ENCODE results near the gene PRSS27.
A peak's percentile ranks its signal among the peaks of the same experiment; 100 is the strongest.
"Not testable (repeated sequence)": the region's sequence is repeated elsewhere in the genome, so short reads cannot be mapped to it uniquely, and the experiment has no call there.

Gene PRSS27

GRCh38 chr16:2721634-2722173 is 1.7 kb upstream of the PRSS27 start:
- DNase-seq, result not testable (repeated sequence)

DNA sequence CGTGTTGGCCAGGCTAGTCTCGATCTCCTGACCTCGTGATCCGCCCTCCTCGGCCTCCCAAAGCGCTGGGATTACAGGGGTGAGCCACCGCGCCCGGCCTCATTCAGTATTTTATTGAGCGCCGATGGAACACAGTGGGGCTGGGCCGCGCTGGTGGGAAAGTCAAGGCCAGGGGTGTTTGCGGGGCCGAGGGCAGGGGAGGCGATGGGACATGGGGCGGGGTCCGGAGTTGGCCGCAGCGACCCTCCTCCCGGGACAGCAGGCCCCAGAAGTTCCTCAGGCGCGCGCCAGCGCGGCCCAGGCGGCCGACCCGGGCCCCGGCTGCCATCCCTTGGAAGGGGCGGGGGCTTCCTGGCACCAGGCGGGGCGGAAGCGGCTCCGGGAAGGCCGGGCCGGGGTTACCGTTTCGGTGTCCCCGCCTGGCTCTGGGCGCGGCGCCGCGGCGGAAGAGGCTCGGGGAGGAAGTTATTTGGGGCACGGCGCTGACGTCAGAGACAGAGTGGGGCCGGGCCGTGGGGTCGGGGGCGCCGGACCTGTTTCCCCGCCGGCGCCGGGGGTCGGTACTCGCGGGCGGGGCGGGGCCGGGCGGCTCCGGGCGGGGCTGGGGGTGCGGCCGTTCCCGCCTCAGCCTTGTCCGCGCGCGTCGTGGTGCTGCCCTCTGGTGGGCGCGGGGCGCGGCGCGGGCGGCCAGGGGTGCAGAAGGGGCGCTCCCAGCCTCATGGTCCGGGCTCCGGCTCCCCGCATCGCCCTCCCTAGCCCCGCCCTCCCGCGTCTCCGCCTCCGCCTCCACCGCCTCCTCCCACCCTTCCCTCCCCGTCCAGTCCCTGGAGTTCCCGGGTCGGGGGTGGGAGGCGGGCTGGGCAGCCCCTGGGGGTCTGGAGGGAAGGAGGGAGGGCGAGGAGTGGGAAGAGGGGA is 952 bp upstream of the PRSS27 start:
- DNase-seq, result peak; percentile 90

DNA sequence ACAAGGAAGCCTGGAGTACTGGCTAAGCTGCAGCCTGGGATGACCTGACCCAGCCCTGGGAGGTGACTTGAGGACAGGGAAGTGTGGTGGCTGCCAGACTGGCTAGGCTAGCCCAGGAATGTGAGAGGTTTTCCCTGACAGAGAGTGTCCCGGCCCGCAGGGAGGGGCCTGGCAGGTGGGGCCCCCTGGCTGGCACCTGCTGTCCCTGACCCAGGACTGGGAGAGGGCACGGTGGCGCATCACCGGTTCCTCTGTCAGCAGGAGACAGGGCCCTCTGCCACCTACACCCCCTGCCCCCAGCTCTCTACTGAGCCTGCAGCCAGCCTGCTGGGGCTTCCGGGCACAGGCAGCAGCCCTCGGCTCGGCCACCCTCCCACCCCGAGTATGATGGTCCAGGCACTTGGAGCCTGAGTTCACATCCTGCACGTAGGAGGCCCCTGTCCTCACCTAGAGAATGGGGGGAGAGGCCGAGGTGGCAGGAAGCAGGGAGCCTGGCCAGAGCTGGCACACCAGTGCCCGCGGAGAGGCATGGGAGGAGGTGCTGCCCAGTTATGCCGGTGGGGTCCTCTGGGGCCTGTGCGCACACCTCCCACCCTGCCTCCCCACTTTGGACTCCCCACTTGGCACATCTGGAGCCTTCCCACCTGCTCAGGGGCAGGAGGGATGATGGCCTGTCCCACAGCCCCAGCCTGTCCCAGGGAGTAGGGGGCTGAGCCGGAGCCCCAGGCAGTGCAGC is 528 bp downstream of the PRSS27 start:
- no peak for DNase-seq

DNA sequence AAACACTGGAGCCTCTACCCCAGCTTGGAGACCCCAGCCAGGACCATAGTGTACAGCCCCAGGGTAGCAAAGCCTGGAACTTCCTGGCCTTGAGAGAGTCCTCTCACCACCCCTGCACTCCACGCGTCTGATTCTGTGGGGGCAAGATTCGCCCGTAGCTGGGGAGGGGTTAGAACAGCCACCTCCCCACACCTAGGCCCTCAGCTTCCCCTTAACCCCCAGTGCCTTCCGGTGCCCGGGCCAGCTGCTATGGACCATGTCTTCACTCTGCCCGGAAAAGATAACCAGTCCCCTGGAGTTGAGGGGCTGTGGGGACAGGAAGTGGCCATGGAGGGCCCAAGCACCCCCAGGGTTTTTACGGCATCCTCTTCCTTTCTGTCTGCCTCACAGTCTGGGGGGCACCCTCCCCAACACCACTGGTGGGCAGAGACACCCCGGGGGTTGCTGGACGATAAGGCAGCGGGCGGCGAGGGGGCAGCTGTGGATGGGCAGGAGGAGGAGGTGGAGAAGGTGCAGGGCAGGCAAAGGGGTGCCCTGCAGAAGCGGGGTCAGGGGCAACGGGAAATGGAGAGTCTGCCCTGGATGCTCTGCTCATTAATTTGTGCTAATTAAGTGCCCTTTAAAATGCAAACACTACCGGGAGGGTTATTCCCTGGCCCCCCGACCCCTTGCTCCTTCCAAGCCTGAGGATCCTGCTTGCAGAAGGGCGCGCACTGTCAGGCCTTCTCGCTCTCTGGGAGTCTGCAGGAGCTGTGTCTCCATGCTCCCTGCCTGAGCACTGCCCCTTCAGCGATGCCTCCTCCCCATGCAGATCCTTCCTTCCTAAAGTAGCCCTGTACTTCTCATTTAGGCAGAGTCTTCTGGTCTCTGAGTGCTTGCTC is 2.4 kb downstream of the PRSS27 start:
- DNase-seq, result no peak

DNA sequence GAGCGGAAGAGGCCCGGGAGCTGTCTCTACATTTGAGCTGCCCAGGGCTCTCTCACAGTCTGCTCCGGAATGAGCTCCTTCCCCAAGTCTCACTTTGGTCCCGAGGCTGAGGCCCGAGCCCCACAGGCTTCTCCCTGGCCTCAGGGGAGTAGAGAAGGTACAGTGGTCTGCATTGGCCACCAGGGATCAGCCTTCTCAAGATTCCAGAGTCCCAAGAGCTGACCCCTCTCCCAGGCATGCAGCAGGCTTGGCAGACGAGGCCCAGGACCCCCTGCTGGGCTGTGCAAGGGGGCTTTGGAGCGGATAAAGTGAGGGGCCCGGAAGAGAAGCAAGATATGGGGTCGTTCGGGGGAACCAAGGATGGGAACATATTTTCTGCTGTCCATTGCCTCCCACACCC is 3.1 kb downstream of the PRSS27 start:
- no peak for DNase-seq

DNA sequence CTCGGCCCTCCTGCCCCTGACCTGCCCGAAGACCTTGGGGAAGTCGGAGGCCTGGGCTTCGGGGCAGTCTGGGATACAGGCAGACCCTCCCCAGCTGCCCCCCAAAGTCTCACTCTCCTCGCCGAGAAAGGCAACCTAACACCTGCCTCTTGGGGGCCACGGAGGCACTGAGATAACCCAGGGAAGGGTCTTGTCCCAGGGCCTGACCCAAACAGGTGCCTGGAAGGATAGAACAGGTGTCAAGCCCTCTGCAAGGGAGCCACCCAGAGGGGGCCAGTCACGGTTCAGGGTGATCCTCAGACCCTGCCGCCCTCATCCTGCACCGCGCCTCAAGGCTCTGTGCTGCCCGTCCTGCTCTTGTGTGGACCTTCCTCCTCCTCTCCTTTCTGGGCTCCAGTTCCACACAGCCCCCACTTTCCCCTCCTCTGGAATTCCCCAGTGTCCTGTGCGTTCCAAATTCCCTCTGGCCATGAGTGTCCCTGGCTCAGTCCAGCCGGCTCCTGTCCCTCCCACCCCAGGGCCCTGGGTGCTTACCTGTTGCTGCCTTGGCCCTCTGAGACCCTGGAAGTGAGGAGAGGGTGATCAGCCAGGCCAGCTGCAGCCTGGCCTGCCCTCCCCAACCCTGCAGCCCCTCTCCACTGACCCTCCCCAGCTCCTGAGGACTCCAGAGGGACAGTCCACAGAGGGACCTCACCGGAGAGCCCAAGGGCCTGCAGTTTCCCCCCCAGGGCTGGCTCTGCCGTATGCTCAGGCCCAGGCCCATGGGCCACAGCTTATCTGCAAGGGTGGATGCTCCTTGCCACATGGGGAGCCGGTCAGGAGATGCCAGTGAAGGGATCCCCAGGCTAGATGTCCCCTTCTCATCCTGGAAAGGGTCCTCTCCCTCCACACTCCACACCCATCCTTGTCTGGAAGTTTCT is 3.8 kb downstream of the PRSS27 start:
- no peak for DNase-seq

GRCh38 chr16:2715519-2715918 is 4.5 kb downstream of the PRSS27 start:
- DNase-seq, result no peak

DNA sequence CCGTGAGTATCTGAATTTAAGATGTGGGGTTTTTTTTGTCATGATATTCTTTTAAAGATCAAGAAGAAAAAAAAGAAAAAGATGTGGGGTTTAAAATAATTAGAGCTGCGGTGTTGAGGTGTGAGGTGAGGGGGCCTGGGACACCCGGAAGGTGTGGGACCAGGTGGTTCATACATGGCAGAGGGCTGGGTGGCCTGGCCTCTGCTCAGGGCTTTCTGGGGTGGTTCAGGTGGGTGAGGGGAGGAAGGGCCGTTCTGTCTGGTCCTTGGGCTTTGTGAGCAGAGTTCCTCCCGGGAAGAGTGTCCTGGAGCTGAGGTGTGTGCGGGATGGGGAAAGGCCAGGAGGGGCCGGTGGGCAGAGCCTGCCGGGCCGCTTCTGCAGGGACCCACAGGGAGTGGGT is 5.0 kb downstream of the PRSS27 start:
- no peak for DNase-seq

DNA sequence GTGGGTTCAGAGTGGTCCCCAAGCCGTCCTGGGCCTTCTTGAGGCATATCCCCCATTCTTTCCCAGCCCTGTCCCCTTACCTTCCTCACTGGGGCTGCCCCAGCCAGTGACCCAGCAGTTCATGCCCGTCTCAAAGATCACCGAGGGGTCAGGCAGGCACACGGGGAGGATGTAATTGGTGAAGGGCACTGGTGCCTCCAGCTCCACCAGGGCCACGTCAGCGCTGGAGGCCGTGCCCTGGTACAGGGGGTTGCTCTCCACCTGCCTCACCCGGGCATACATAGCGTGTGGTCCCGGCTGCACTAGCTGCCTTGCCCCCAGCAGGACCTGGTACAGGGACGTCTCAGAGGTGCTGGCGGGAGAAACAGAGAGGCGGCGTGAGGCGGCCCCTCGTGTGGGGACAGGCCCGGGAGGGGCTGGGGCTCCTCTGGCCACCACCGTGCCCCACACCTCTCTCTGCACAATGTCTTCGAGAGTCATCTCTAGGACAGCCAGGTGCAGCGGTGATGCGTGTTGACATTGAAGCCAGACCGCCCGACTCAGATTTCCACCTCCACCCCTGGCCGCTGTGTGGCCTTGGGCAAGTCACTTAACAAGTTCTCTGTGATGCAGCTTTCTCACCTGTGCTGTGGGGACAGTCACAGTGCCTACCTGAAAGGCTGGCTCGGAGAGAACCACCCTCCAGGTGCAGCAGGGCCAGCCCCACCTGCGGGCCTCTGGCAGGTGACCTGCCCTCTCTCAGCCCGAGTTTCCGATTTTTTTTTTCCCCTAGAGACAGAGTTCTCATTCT is 5.8 kb downstream of the PRSS27 start:
- DNase-seq, result no peak

DNA sequence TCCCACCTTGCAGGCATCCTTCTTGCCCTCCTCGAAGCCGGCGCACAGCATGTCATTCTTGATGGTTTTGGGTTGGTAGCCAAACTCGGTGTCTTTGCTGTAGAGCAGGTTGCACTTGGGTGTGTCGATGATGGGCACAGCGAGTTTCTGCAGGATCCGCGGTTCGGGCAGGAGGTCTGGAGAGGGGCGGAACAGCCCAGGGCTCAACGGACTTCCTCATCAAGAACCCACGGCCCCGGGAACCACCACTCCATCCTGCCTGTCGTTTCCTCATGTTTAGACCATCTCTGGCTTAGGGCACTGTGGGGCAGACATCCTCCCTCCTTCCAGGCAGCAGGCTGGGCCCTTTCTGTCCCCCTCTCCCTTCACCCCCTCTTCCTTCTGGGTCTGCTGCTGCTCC is 6.5 kb downstream of the PRSS27 start:
- no peak for DNase-seq

DNA sequence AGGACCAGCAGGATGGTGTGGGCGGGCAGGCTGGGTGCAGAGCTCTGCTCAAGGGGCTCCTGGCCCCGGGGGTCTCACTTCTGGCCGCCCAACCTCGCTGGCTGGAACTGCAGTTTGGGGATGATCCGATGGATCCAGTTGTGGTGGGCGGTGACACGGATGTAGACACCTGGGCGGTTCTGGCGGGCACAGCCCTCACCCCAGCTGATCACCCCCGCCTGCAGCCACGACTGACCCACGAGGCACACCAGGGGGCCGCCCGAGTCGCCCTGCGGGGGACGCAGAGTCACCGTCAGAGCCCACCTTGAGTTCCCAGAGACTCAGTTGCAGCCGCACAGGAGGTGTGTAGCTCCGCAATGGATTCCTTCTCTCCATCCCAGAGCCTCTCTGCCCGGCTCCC is 7.5 kb downstream of the PRSS27 start:
- DNase-seq, result no peak

DNA sequence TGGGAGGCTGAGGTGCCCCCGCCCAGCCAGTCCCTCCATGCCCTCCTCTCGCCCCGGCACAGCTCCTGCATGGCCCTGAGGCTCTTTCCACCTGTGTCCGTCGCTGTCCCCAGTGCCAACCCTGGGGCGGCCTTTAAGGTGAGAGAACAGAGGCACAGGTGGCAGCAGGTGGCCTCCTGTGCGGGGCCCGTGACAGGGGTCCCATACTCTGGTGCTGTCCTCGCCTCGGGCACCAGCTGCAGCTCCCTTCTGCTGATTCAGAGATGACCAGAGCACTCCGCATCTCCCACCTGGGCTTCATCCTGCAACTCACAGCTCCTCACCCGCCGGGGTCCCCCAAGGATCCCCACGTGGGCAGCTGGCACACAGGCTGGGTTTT is 8.0 kb downstream of the PRSS27 start:
- no peak for DNase-seq

DNA sequence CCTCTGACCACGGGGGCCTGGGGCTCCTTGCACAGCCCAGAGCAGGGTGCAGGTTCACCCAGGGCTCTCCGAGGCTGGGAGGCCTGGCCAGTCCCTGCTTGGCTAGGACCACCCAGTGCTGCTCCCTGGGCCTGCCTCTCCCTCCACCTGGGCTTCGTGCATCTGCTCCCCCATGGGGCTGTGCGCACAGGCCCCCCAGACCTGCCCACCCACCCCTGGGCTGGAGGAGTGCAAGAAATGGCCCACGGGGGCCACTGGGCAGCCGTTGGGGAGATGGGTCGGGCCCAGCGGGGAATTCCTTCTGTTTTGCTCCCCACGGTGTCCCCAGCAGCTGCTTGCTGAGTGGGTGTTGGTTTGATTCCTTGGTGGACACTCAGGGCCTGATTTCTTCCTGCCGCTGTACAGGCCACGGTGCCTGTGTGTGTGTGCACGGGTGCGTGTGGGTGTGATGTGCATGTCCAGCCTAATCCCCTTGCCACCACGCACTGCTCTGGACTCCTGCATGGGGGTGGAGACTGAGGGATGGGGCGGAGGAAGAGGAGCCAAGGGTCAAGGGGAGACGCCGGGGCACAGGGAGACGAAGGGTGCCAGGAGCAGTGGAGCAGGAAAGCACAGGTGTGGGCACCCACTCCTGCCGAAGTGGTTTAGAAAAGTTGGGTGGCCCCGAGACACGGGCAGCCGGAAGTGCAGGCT is 8.5 kb downstream of the PRSS27 start:
- DNase-seq, result no peak

DNA sequence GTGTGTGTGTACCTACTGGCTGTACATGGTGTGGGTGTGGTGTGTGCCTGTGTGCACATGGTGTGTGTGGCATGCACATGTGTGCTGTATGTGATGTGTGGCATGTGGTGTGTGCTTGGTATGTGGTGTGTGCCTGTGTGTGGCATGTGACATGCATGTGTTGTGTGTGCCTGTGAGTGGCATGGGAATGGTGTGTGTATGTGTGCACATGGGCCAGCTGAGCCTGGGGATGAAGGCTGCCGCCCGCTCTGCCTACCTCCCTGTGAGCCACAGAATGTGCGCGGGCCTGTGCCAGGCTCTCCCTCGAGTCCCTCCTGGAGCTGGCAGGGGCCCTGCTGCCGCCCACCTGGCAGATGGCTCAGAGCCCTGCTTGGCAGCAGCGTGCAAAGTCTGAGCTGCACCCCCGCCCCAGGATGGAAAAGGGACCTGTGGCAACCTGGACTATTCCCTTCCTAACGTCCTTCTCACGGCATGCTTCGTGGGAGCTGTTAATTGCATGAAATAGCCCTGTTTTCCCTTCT is 9.3 kb downstream of the PRSS27 start:
- DNase-seq, result no peak

DNA sequence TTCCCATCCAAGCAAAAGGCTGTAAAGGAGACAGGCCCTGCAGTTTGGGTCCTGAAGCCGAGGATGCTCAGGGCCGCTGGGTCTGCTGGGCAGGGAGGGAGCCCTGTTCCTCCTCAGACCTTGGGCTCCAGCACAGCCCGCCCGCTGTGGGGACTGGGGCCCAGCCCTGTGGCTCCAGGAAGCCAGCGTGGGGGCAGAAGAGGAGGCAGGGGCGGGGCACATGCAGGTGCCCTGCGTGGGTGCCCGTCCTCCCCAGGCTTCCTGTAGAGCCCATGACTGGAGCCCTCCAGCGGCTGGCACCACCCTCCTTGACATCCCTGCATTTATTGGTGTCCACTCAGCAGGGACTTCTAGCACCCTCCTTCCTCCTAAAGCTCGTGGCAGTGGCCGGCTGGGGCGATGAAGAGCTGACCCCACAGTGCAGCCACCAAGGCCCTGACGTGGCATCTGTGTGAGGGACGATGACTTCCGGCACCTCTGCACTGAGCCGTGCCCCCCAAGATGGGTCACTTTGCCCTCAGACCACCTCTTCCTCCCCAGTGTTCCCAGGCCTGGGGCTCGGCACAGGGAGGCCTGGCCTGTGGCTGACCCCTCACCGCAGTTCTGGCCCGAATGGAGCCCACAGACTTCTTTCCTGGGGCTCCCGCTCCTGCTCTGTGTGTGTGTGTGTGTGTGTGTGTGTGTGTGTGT is 9.9 kb downstream of the PRSS27 start:
- no peak for DNase-seq

GRCh38 chr16:2709588-2709984 is 10.4 kb downstream of the PRSS27 start:
- DNase-seq, result no peak

- no peak for DNase-seq
Measured at GRCh38 chr16:2708955-2709587, 11.0 kb downstream of the PRSS27 start.

DNA sequence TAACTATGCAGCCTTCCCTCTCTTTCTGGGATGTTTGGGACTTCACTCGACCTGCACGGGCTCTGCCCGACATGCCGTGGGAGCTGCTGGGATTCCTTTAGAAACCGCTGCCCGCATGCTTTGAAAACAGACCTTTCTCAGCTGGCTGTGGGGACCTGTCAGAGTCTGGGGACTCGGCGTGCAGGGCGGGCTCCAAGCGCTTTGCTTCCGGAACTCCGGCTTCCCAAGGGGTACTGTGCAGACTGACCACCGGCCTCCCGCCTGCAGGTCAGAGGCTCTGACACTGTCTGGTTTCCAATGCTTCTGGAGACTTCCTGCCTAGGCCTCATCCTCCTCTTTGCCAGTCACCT is 11.8 kb downstream of the PRSS27 start:
- DNase-seq, result no peak

All from COR-L47 (cell line).